DMS153 (cell line): ENCODE data around the gene DIPK1B.

Source experiments
- DNase-seq: peaks from one replicate; lab custom pipeline; 2025; lab: John Stamatoyannopoulos, UW

The DIPK1B gene

GRCh38 chr9:136738960-136739359 lies 26.6 kb downstream of the DIPK1B start:
- no peak for DNase-seq

GRCh38 chr9:136739509-136739908 lies 27.1 kb downstream of the DIPK1B start:
- DNase-seq: no peak

GRCh38 chr9:136740069-136740468 lies 27.7 kb downstream of the DIPK1B start:
- no peak for DNase-seq

- no peak for DNase-seq
Measured at GRCh38 chr9:136740491-136740890, 28.1 kb downstream of the DIPK1B start.

GRCh38 chr9:136740971-136741882 lies 28.9 kb downstream of the DIPK1B start:
- DNase-seq: no peak

GRCh38 chr9:136741883-136742571 lies 29.7 kb downstream of the DIPK1B start:
- DNase-seq: no peak

GRCh38 chr9:136742591-136743391 lies 30.4 kb downstream of the DIPK1B start, which contains the start of gene LCN10:
Gene LCN10 (minus strand): TSS chr9:136742940. CDS start chr9:136742903, 37 bp downstream.
- no peak for DNase-seq

- no peak for DNase-seq
Measured at GRCh38 chr9:136743639-136744211, 31.4 kb downstream of the DIPK1B start.

- DNase-seq: no peak
Measured at GRCh38 chr9:136744773-136745172, 32.4 kb downstream of the DIPK1B start.

GRCh38 chr9:136745389-136746154 lies 33.2 kb downstream of the DIPK1B start:
- no peak for DNase-seq

GRCh38 chr9:136746155-136746490 lies 33.8 kb downstream of the DIPK1B start:
- no peak for DNase-seq

GRCh38 chr9:136746621-136747020 lies 34.2 kb downstream of the DIPK1B start:
- DNase-seq: no peak

- no peak for DNase-seq
Measured at GRCh38 chr9:136747161-136748060, 35.0 kb downstream of the DIPK1B start.

GRCh38 chr9:136748201-136748600 lies 35.8 kb downstream of the DIPK1B start, which contains the start of gene LCN6:
Gene LCN6 (minus strand): TSS chr9:136748525. CDS start chr9:136748483, 42 bp downstream.
- no peak for DNase-seq

GRCh38 chr9:136748666-136749611 lies 36.6 kb downstream of the DIPK1B start:
- DNase-seq: no peak

- DNase-seq: no peak
Measured at GRCh38 chr9:136750526-136750925, 38.2 kb downstream of the DIPK1B start.

- DNase-seq: no peak
Measured at GRCh38 chr9:136751244-136751643, 38.9 kb downstream of the DIPK1B start.

GRCh38 chr9:136751814-136752213 lies 39.4 kb downstream of the DIPK1B start:
- no peak for DNase-seq
